H1 (cell line): ENCODE results near the gene PPAN. TPM values are rescaled to one million over a fixed set of nuclear protein-coding genes. Genes with fewer than 3 reads are reported as not detected.

Experiments
- HDAC6 ChIP-seq: IDR thresholded peaks from one replicate; pipeline ENCODE4 v1.7.1; 2012; ENCODE audit warnings: low read depth, mild to moderate bottlenecking, inconsistent platforms, low read length, moderate library complexity
- SP1 ChIP-seq: IDR thresholded peaks from 2 replicates; pipeline ENCODE4 v1.6.1; 2011; ENCODE audit warnings: low read depth, low read length
- polyA plus RNA-seq, 7 experiments: library from polyadenylated mRNA; depleted of rRNA in 3 of 7; stranded (reverse) in 5 of 7; unstranded in 2 of 7; fragments of >200 nt in 5 of 7; fragments of 200-250 nt in 2 of 7; gene quantifications; 1 replicate in 5 of 7; 2 replicates in 1 of 7; 4 replicates in 1 of 7; pipeline versions ENCODE4 v1.2.1 to v1.2.3, GENCODE V29; 2011 to 2013; ENCODE audit warnings: missing spikeins in 2 of 7, mixed read lengths in 2 of 7
- total RNA-seq: library from RNA; stranded (reverse); fragmentation: NEBNext Ultra II Directional; extraction: Animal tissue kit (Norgen Biotek cat#: 25700); gene quantifications from 2 replicates; pipeline ENCODE4 v1.2.1, GENCODE V29; 2021
- TF ChIP-seq, protein P1 (sequence below): IDR thresholded peaks from 2 replicates; pipeline ENCODE4 v1.6.1; 2012; ENCODE audit warnings: low read length, inconsistent platforms

Gene PPAN
- total and polyA plus RNA-seq, 2 of the 8 experiments (the other 6 are each of a cell fraction or from before 2014, with no cell fraction given): 48.8 to 74.4 TPM

DNA sequence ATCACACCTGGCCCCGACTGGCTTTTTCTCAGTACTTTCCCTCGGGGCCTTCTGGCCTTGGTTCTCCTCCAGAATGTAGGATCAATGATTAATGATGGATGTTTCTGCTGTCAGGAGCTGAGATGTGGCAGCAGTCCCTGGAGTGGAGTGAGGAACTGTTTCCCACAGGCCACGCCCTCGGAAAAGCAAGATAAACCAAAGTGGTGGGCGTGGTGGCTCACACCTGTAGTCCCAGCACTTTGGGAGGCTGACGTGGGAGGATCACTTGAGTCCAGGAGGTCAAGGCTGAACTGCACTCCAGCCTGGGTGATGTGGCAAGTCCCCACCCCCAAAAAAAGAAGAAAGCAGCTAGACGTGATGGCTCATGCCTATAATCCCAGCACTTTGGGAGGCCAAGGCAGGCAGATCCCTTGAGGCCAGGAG is 27.1 kb upstream of the PPAN start (continued):
- TF ChIP-seq, protein P1, sequence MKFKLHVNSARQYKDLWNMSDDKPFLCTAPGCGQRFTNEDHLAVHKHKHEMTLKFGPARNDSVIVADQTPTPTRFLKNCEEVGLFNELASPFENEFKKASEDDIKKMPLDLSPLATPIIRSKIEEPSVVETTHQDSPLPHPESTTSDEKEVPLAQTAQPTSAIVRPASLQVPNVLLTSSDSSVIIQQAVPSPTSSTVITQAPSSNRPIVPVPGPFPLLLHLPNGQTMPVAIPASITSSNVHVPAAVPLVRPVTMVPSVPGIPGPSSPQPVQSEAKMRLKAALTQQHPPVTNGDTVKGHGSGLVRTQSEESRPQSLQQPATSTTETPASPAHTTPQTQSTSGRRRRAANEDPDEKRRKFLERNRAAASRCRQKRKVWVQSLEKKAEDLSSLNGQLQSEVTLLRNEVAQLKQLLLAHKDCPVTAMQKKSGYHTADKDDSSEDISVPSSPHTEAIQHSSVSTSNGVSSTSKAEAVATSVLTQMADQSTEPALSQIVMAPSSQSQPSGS: no peak
- no peak for TF ChIP-seq SP1
- TF ChIP-seq HDAC6: no peak
